A673 (cell line): ENCODE data around the gene SGMS1. TPM values are rescaled to one million over a fixed set of nuclear protein-coding genes. Genes with fewer than 3 reads are reported as not detected.

ENCODE experiments used
- BruUV-seq: library from RNA; stranded (reverse); fragments of 400-500 nt; replicated peaks from 2 replicates; lab custom pipeline; 2021; lab: Mats Ljungman, UMichigan
- CTCF ChIA-PET: fragments of 300-600 bp; sonication (Branson Sonifier 250); formaldehyde crosslinking; loops from one replicate; lab custom pipeline; 2022; ENCODE audit warnings: antibody characterized with exemption; lab: Charles Lee
- POLR2A ChIA-PET: fragments of 300-600 bp; sonication (Branson Sonifier 250); formaldehyde crosslinking; loops from one replicate; lab custom pipeline; 2022; ENCODE audit warnings: antibody characterized with exemption; ENCODE audit not compliant: low non-redundant PET; lab: Charles Lee
- DNase-seq: peaks from one replicate; pipeline ENCODE4 v3.0.0-alpha.2; 2015; ENCODE audit warnings: low spot score
- H3K27ac ChIP-seq: fragments of 200-600 bp; sonication (generic); 2 replicates; pipeline ENCODE4 v1.5.1; 2016; ENCODE audit warnings: mixed run types, low read depth, mild to moderate bottlenecking, mixed read lengths, antibody characterized with exemption, low read length; ENCODE audit not compliant: poor library complexity, severe bottlenecking
- H3K27me3 ChIP-seq: fragments of 200-600 bp; sonication (generic); replicated peaks from 2 replicates; pipeline ENCODE4 v1.6.1; 2017; ENCODE audit warnings: mixed run types, low read depth, mild to moderate bottlenecking, mixed read lengths, antibody characterized with exemption, low read length; ENCODE audit not compliant: insufficient read depth, poor library complexity
- H3K36me3 ChIP-seq: fragments of 200-600 bp; sonication (generic); 2 replicates; pipeline ENCODE4 v1.6.1; 2016; ENCODE audit warnings: mixed run types, mild to moderate bottlenecking, mixed read lengths, antibody characterized with exemption, low read length; ENCODE audit not compliant: insufficient read depth, poor library complexity, severe bottlenecking
- H3K4me1 ChIP-seq: fragments of 200-600 bp; sonication (generic); 2 replicates; pipeline ENCODE4 v1.6.1; 2017; ENCODE audit warnings: mixed run types, mild to moderate bottlenecking, mixed read lengths, antibody characterized with exemption, low read length; ENCODE audit not compliant: insufficient read depth, poor library complexity, severe bottlenecking
- H3K4me3 ChIP-seq: fragments of 200-600 bp; sonication (generic); 2 replicates; pipeline ENCODE4 v1.5.1; 2016; ENCODE audit warnings: low read depth, mixed run types, mild to moderate bottlenecking, mixed read lengths, low read length; ENCODE audit not compliant: poor library complexity, severe bottlenecking
- H3K9me3 ChIP-seq: fragments of 200-600 bp; sonication (generic); 2 replicates; pipeline ENCODE4 v1.6.1; 2016; ENCODE audit warnings: mixed run types, low read depth, mild to moderate bottlenecking, mixed read lengths, antibody characterized with exemption, low read length; ENCODE audit not compliant: poor library complexity, severe bottlenecking
- CTCF ChIP-seq: fragments of 300-800, 200-600 bp; sonication (generic); conservative IDR thresholded peaks from 2 replicates; pipeline ENCODE4 v1.5.1; 2017; ENCODE audit warnings: low read depth, mild to moderate bottlenecking, antibody characterized with exemption, low read length, moderate library complexity, mixed read lengths
- EZH2 ChIP-seq: fragments of 200-600 bp; sonication (generic); IDR thresholded peaks from 2 replicates; pipeline ENCODE4 v1.6.1; 2017; ENCODE audit warnings: borderline replicate concordance, low read depth, mild to moderate bottlenecking, mixed read lengths, antibody characterized with exemption, low read length; ENCODE audit not compliant: poor library complexity, severe bottlenecking
- intact Hi-C: fragments of 100-400 bp; cut with micrococcal nuclease; formaldehyde crosslinking; loops from one replicate; pipeline ENCODE4 v1.10.0; 2022; ENCODE audit not compliant: unreplicated experiment
- total RNA-seq: library from RNA; stranded (reverse); gene quantifications from 2 replicates; pipeline ENCODE4 v1.2.3, GENCODE V29; 2021

Gene SGMS1
- total RNA-seq, 1 experiment from 2014 or later: 13.0 TPM

GRCh38 chr10:50394832-50395231 lies 228.9 kb downstream of the SGMS1 start:
- TF ChIP-seq EZH2 (no peak), CTCF (no peak)
- Histone ChIP-seq H3K27ac (no peak overlapping the region), H3K27me3 (no peaks in the 10 kb centered on the region), H3K36me3 (no peaks in the 10 kb centered on the region), H3K4me3 (no peak overlapping the region), H3K4me1 (peaks cover 15% of the 10 kb centered on the region), H3K9me3 (no peaks in the 10 kb centered on the region)
- no TSS peak for BruUV-seq
- CTCF ChIA-PET: no interaction called here
- intact Hi-C loops: no loop called here
- DNase-seq: peak; percentile 35
- POLR2A ChIA-PET: interaction anchor here (0.7 kb wide), 1 partner anchor 672 kb away, joined by 4 read pairs; no protein-coding TSS in a partner anchor

GRCh38 chr10:50393784-50394467 lies 229.8 kb downstream of the SGMS1 start:
- Histone ChIP-seq H3K27me3 (no peaks in the 10 kb centered on the region), H3K4me1 (peaks cover 15% of the 10 kb centered on the region), H3K36me3 (no peaks in the 10 kb centered on the region), H3K4me3 (no peak overlapping the region), H3K9me3 (no peaks in the 10 kb centered on the region), H3K27ac (no peak overlapping the region)
- DNase-seq: no peak
- ChIA-PET POLR2A (no interaction called here), CTCF (no interaction called here)
- intact Hi-C loops: no loop called here
- no TSS peak for BruUV-seq
- TF ChIP-seq EZH2 (no peak), CTCF (no peak)

DNA sequence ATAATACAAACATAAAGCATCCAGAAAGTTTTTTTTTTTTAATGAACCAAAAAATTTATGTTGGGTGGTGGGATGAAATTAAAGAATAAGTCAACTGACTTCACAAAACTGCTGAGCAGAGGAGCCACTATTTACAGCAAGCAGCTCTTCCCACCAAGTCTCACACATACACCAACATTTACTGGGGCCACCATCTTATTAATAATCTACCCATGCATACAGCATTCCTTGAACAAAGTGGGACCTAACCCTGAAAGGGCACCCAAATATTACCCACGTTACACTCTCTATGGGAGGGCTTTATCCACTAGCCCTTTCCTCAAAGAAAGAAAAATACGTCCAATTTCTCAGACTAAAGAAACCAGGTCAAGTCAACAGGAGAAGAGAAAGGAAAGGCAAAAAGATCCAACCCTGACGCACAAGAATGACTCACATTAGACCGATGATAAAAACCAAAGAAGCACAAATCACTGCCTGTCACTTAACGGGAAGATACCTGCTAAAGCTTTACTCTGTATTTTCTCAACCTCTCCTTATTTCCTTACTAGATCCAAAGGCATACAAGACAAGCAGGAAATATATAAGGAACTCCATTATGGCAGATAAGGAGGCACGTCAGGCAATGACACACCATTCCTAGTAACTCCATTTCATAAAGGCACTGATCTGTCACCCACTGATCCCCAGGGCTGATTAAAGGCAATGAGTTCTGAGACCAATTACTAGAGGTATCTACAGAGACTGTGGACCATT lies 230.6 kb downstream of the SGMS1 start:
- no peak overlapping the region for H3K27ac ChIP-seq
- CTCF ChIA-PET: no interaction called here
- intact Hi-C loops: no loop called here

More for the DNA sequence above, 230.6 kb downstream of the SGMS1 start:
- no peak for DNase-seq
- POLR2A ChIA-PET: no interaction called here
- no peak overlapping the region for H3K4me3 ChIP-seq
- no TSS peak for BruUV-seq
- H3K27me3 ChIP-seq: no peaks in the 10 kb centered on the region
- H3K36me3 ChIP-seq: no peaks in the 10 kb centered on the region
- H3K9me3 ChIP-seq: no peaks in the 10 kb centered on the region
- TF ChIP-seq EZH2: no peak
- no peak for TF ChIP-seq CTCF
- peaks cover 15% of the 10 kb centered on the region for H3K4me1 ChIP-seq
